ENCODE results near the gene SOS1.

SOS1 gene

GRCh38 chr2:39024833-39025232 lies 96.0 kb downstream of the SOS1 start:
- no peak for DNase-seq (ENCODE audit: low read depth)

- DNase-seq (ENCODE audit: low read depth), result no peak
Measured at GRCh38 chr2:39023649-39024048, 97.2 kb downstream of the SOS1 start.

GRCh38 chr2:39022642-39023235 lies 98.1 kb downstream of the SOS1 start:
- no peak for DNase-seq (ENCODE audit: low read depth)

- no peak for DNase-seq (ENCODE audit: low read depth)
Measured at GRCh38 chr2:39020383-39020782, 100.5 kb downstream of the SOS1 start.

GRCh38 chr2:39018638-39019037 lies 102.2 kb downstream of the SOS1 start:
- no peak for DNase-seq (ENCODE audit: low read depth)

- no peak for DNase-seq (ENCODE audit: low read depth)
Measured at GRCh38 chr2:39017334-39017733, 103.5 kb downstream of the SOS1 start.

GRCh38 chr2:39015424-39015823 lies 105.4 kb downstream of the SOS1 start:
- no peak for DNase-seq (ENCODE audit: low read depth)

GRCh38 chr2:39013871-39014270 lies 107.0 kb downstream of the SOS1 start:
- DNase-seq (ENCODE audit: low read depth), result no peak

- no peak for DNase-seq (ENCODE audit: low read depth)
Measured at GRCh38 chr2:39008665-39009064, 112.2 kb downstream of the SOS1 start.

GRCh38 chr2:39007875-39008504 lies 112.9 kb downstream of the SOS1 start:
- no peak for DNase-seq (ENCODE audit: low read depth)

GRCh38 chr2:39000552-39000951 lies 120.3 kb downstream of the SOS1 start:
- DNase-seq (ENCODE audit: low read depth), result no peak

- DNase-seq (ENCODE audit: low read depth), result no peak
Measured at GRCh38 chr2:38997781-38998180, 123.1 kb downstream of the SOS1 start.

GRCh38 chr2:38991899-38992298 lies 129.0 kb downstream of the SOS1 start:
- DNase-seq (ENCODE audit: low read depth), result no peak

- no peak for DNase-seq (ENCODE audit: low read depth)
Measured at GRCh38 chr2:38988716-38989115, 132.1 kb downstream of the SOS1 start.

GRCh38 chr2:38982498-38982897 lies 138.4 kb downstream of the SOS1 start:
- no peak for DNase-seq (ENCODE audit: low read depth)

- no peak for DNase-seq (ENCODE audit: low read depth)
Measured at GRCh38 chr2:38981670-38982357, 139.0 kb downstream of the SOS1 start.

- no peak for DNase-seq (ENCODE audit: low read depth)
Measured at GRCh38 chr2:38981003-38981669, 139.7 kb downstream of the SOS1 start.

GRCh38 chr2:38978908-38979307 lies 141.9 kb downstream of the SOS1 start:
- no peak for DNase-seq (ENCODE audit: low read depth)

- no peak for DNase-seq (ENCODE audit: low read depth)
Measured at GRCh38 chr2:38978296-38978903, 142.5 kb downstream of the SOS1 start.

GRCh38 chr2:38977047-38977446 lies 143.8 kb downstream of the SOS1 start:
- no peak for DNase-seq (ENCODE audit: low read depth)

GRCh38 chr2:38975042-38975441 lies 145.8 kb downstream of the SOS1 start:
- no peak for DNase-seq (ENCODE audit: low read depth)

- no peak for DNase-seq (ENCODE audit: low read depth)
Measured at GRCh38 chr2:38973266-38973665, 147.6 kb downstream of the SOS1 start.

- no peak for DNase-seq (ENCODE audit: low read depth)
Measured at GRCh38 chr2:38971377-38971776, 149.5 kb downstream of the SOS1 start.

Measured in stimulated activated CD8-positive, alpha-beta memory T cell treated with anti-CD3 and anti-CD28 coated beads, Interleukin-7, amount 100 ng/mL, for 24 hours (primary cell).